K562 (cell line): Measurements from ENCODE around the gene NFRKB. TPM values are rescaled to one million over a fixed set of nuclear protein-coding genes. Genes with fewer than 3 reads are reported as not detected.

Source experiments
- ATF4 ChIP-seq: fragments of 450-650 bp; formaldehyde crosslinking; IDR thresholded peaks from 2 replicates; pipeline ENCODE4 v1.4.0; 2022; ENCODE audit warnings: mild to moderate bottlenecking, moderate library complexity
- CUX1 ChIP-seq: fragments of 200-800 bp; sonication (Bioruptor generic); IDR thresholded peaks from 2 replicates; pipeline ENCODE4 v1.6.1; 2016; ENCODE audit warnings: missing genetic modification characterization, missing compliant biosample characterization
- E2F8 ChIP-seq: fragments of 450-650 bp; IDR thresholded peaks from 2 replicates; pipeline ENCODE4 v1.7.1; 2018; ENCODE audit warnings: mild to moderate bottlenecking, low read depth; ENCODE audit not compliant: partially characterized antibody
- FOXP1 ChIP-seq: sonication (generic); formaldehyde crosslinking; IDR thresholded peaks from 2 replicates; pipeline ENCODE4 v1.8.0; 2022; ENCODE audit warnings: mild to moderate bottlenecking, missing genetic modification reagents
- GTF2B ChIP-seq: IDR thresholded peaks from 2 replicates; pipeline ENCODE4 v1.6.1; 2011; ENCODE audit not compliant: insufficient read length; ENCODE audit errors: extremely low read depth
- HES1 ChIP-seq: fragments of 450-650 bp; IDR thresholded peaks from 2 replicates; pipeline ENCODE4 v1.6.1; 2016; ENCODE audit warnings: low read depth, mild to moderate bottlenecking, moderate library complexity
- MCM3 ChIP-seq: fragments of 450-650 bp; IDR thresholded peaks from 2 replicates; pipeline ENCODE4 v1.6.1; 2016
- MLX ChIP-seq, 2 experiments: fragments of 450-650 bp in 1 of 2; sonication (generic) in 1 of 2; formaldehyde crosslinking; conservative IDR thresholded peaks; 2 replicates each; pipeline versions ENCODE4 v1.4.0 to v1.8.1; 2020 to 2022; ENCODE audit warnings: mild to moderate bottlenecking in 1 of 2, missing genetic modification reagents in 1 of 2
- NFIC ChIP-seq: fragments of 450-650 bp; IDR thresholded peaks from 2 replicates; pipeline ENCODE4 v1.6.1; 2017; ENCODE audit warnings: mild to moderate bottlenecking, inconsistent platforms
- PHF20 ChIP-seq: fragments of 450-650 bp; IDR thresholded peaks from 2 replicates; pipeline ENCODE4 v1.6.1; 2018; ENCODE audit not compliant: partially characterized antibody
- RNF2 ChIP-seq: sonication (generic); IDR thresholded peaks from 2 replicates; pipeline ENCODE4 v1.6.1; 2016
- polyA plus RNA-seq, 8 experiments: library from polyadenylated mRNA; depleted of rRNA in 4 of 8; stranded (reverse) in 5 of 8; unstranded in 3 of 8; fragments of >200 nt; fragmentation: Nextera tagmentation in 2 of 8; fragmentation: Illumina TruSeq in 1 of 8; extraction: Ambion mirVana in 2 of 8; extraction: Trizol in 1 of 8; gene quantifications; 2 replicates each; pipeline versions ENCODE4 v1.2.1 to v1.2.3, GENCODE V29; 2011 to 2014; ENCODE audit warnings: inconsistent platforms in 1 of 8, missing spikeins in 1 of 8
- total RNA-seq, 7 experiments: library from RNA; depleted of rRNA in 6 of 7; stranded (reverse); fragments of >200 nt in 6 of 7; fragmentation: Illumina TruSeq in 2 of 7; extraction: Trizol in 2 of 7; gene quantifications; 2 replicates each; pipeline versions ENCODE4 v1.2.1 to v1.2.3, GENCODE V29; 2011 to 2021; ENCODE audit warnings: low replicate concordance in 1 of 7

NFRKB gene
- total and polyA plus RNA-seq, 9 of the 15 experiments (the other 6 are each of a cell fraction or from before 2014, with no cell fraction given) = 7.1 to 42.6 (median 23.9) TPM

GRCh38 chr11:129895126-129896041 lies at the start of gene NFRKB (continued):
- TF ChIP-seq FOXP1 (CRISPR knock-in tag) (no peak), NFIC (peak; percentile 49; the same call in 1 of the 2 replicates), HES1 (no peak), GTF2B (no peak), RNF2 (no peak), ATF4 (CRISPR knock-in tag) (no peak), MLX (CRISPR knock-in tag; conservative IDR thresholded peaks at IDR 0.05) (no peak), MCM3 (no peak), PHF20 (peak; percentile 66), CUX1 (no peak), E2F8 (no peak)
